DND-41 (cell line): Measurements from ENCODE around the gene MYL4.

Source experiments
- CTCF ChIP-seq: IDR thresholded peaks from 2 replicates; pipeline ENCODE4 v1.5.1; 2012; ENCODE audit warnings: borderline replicate concordance, low read length, moderate library complexity, mild to moderate bottlenecking; ENCODE audit not compliant: poor library complexity, severe bottlenecking; ENCODE audit errors: extremely low read depth
- EZH2 ChIP-seq: IDR thresholded peaks from 3 replicates; pipeline ENCODE4 v1.6.1; 2012; ENCODE audit warnings: borderline replicate concordance, low read depth, mild to moderate bottlenecking, moderate library complexity, low read length, inconsistent platforms; ENCODE audit not compliant: severe bottlenecking

GRCh38 chr17:47170710-47171109 lies 38.4 kb upstream of the MYL4 start:
- TF ChIP-seq CTCF: no peak
- no peak for TF ChIP-seq EZH2
